RWPE1 (cell line): Measurements from ENCODE around the gene ADAMTSL3.

Experiments used
- CTCF ChIA-PET: fragments of 350-600 bp; sonication (Branson Sonifier 250); formaldehyde crosslinking; extraction: SDS; loops from one replicate; lab custom pipeline; 2021; lab: Yijun Ruan, JAX
- POLR2A ChIA-PET: fragments of 400-600 bp; formaldehyde crosslinking; extraction: SDS; loops from one replicate; lab custom pipeline; 2020; ENCODE audit warnings: antibody characterized with exemption; ENCODE audit not compliant: low non-redundant PET; lab: Yijun Ruan, JAX
- DNase-seq: peaks from one replicate; pipeline ENCODE4 v3.0.0; 2012; ENCODE audit warnings: low spot score
- H3K27ac ChIP-seq: fragments of 450-650 bp; 2 replicates; pipeline ENCODE4 v1.5.1; 2017
- CTCF ChIP-seq: fragments of 450-650 bp; conservative IDR thresholded peaks from 2 replicates; pipeline ENCODE4 v1.5.1; 2017; ENCODE audit warnings: low read depth, mild to moderate bottlenecking

ADAMTSL3 gene

GRCh38 chr15:83643201-83643600 lies 10.7 kb upstream of the ADAMTSL3 start:
- DNase-seq = no peak
- POLR2A ChIA-PET = no interaction called here
- H3K27ac ChIP-seq = no peak overlapping the region
- CTCF ChIA-PET = no interaction called here
- TF ChIP-seq CTCF = no peak

- H3K27ac ChIP-seq = no peak overlapping the region
- no peak for TF ChIP-seq CTCF
- ChIA-PET POLR2A (no interaction called here), CTCF (no interaction called here)
- no peak for DNase-seq
Measured at GRCh38 chr15:83644439-83644838, 9.5 kb upstream of the ADAMTSL3 start.

- POLR2A ChIA-PET = no interaction called here
- CTCF ChIA-PET = no interaction called here
- no peak overlapping the region for H3K27ac ChIP-seq
- no peak for DNase-seq
- TF ChIP-seq CTCF = no peak
Measured at GRCh38 chr15:83650831-83651230, 3.1 kb upstream of the ADAMTSL3 start.

- DNase-seq = no peak
- ChIA-PET CTCF (no interaction called here), POLR2A (no interaction called here)
- TF ChIP-seq CTCF = no peak
- H3K27ac ChIP-seq = no peak overlapping the region
Measured at GRCh38 chr15:83651541-83651940, 2.4 kb upstream of the ADAMTSL3 start.

GRCh38 chr15:83652626-83653204 lies 1.2 kb upstream of the ADAMTSL3 start:
- POLR2A ChIA-PET = no interaction called here
- CTCF ChIA-PET = interaction anchor here (0.6 to 0.7 kb wide), 2 partner anchors 53 to 1405 kb away, joined by 5 read pairs; no protein-coding TSS in a partner anchor
- no peak for TF ChIP-seq CTCF
- peak overlapping the region; percentile 62 for H3K27ac ChIP-seq
- DNase-seq = no peak

- peak overlapping the region; percentile 62 for H3K27ac ChIP-seq
- CTCF ChIA-PET = interaction anchor here (0.6 kb wide), 1 partner anchor 1405 kb away, joined by 5 read pairs; no protein-coding TSS in a partner anchor
- DNase-seq = no peak
- no peak for TF ChIP-seq CTCF
- POLR2A ChIA-PET = no interaction called here
Measured at GRCh38 chr15:83653288-83653638, 660 bp upstream of the ADAMTSL3 start.
